Neutrophil (primary cell): ENCODE measurements around the gene ADCY1.

Experiments used
- H3K27ac ChIP-seq: fragments of 200-600 bp; sonication (generic); 2 replicates; pipeline ENCODE4 v1.5.1; 2016; ENCODE audit warnings: mild to moderate bottlenecking, moderate library complexity
- H3K27me3 ChIP-seq: fragments of 200-600 bp; sonication (generic); 2 replicates; pipeline ENCODE4 v1.6.0; 2016; ENCODE audit warnings: mild to moderate bottlenecking
- H3K36me3 ChIP-seq: fragments of 200-600 bp; sonication (generic); 2 replicates; pipeline ENCODE4 v1.5.1; 2017
- H3K4me1 ChIP-seq, 2 experiments: fragments of 200-600 bp in 1 of 2; sonication (generic) in 1 of 2; 1 replicate in 1 of 2; 2 replicates in 1 of 2; pipeline versions ENCODE4 v1.5.1 to v1.6.1; 2013 to 2016; ENCODE audit warnings: low read depth in 1 of 2, low read length in 1 of 2, mild to moderate bottlenecking in 1 of 2, moderate library complexity in 1 of 2; ENCODE audit not compliant: control insufficient read depth in 1 of 2, insufficient read depth in 1 of 2
- H3K4me3 ChIP-seq, 2 experiments: fragments of 200-600 bp in 1 of 2; sonication (generic) in 1 of 2; 1 replicate in 1 of 2; 2 replicates in 1 of 2; pipeline ENCODE4 v1.5.1; 2013 to 2016; ENCODE audit warnings: low read depth in 1 of 2, low read length in 1 of 2, mild to moderate bottlenecking in 1 of 2, moderate library complexity in 1 of 2
- H3K9me3 ChIP-seq: fragments of 200-600 bp; sonication (generic); 2 replicates; pipeline ENCODE4 v1.5.1; 2016
- TF ChIP-seq, protein P1 (sequence below): fragments of 200-600 bp; sonication (generic); IDR thresholded peaks from 2 replicates; pipeline ENCODE4 v1.5.1; 2016; ENCODE audit warnings: antibody characterized with exemption

ADCY1 gene

DNA sequence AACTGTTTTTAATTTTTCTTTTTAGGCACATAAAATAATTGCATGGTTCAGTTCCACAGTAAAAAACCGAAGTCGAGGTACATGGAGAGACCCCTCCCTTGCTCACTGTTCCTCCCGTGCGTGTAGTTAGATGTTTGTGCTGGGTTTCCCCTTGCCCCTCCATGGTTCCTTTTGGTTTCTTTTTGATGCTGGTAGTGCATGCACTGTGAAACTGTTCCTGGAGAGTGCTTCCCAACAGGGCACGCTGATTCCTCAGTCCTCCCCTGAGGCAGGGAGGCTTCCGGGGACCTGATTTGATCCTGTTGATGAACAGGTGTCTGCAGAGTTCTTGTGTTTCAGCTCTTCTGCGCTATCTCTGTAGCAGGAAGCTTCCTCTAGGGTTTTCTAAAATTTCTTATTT, 69.5 kb downstream of the ADCY1 start:
- H3K27ac ChIP-seq, result no peak overlapping the region

DNA sequence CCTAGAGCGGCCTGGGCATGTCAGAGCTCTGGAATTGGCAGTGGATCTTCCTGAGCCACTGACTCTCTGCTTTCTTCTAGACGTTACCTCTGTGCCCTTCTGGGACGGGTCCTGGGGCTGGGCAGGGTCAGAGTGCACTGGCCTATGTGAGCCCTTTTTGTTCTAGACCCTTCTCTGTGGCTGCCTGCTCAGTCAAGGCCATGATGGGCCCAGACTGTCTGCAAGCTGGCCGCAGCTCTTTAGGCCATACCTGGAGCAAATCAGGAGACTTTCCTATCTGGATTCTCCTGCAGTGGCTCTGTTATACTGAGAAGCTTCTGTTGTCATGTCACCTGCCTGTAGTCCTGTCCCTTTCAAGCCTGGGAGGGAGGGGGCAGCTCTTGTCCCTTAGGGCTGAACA, 70.1 kb downstream of the ADCY1 start:
- TF ChIP-seq, protein P1, sequence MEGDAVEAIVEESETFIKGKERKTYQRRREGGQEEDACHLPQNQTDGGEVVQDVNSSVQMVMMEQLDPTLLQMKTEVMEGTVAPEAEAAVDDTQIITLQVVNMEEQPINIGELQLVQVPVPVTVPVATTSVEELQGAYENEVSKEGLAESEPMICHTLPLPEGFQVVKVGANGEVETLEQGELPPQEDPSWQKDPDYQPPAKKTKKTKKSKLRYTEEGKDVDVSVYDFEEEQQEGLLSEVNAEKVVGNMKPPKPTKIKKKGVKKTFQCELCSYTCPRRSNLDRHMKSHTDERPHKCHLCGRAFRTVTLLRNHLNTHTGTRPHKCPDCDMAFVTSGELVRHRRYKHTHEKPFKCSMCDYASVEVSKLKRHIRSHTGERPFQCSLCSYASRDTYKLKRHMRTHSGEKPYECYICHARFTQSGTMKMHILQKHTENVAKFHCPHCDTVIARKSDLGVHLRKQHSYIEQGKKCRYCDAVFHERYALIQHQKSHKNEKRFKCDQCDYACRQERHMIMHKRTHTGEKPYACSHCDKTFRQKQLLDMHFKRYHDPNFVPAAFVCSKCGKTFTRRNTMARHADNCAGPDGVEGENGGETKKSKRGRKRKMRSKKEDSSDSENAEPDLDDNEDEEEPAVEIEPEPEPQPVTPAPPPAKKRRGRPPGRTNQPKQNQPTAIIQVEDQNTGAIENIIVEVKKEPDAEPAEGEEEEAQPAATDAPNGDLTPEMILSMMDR, result no peak
- H3K27me3 ChIP-seq, result no peaks in the 10 kb centered on the region
- H3K27ac ChIP-seq, result no peak overlapping the region
- H3K36me3 ChIP-seq, result no peaks in the 10 kb centered on the region
- no peaks in the 10 kb centered on the region for H3K4me1 ChIP-seq
- H3K9me3 ChIP-seq, result no peaks in the 10 kb centered on the region
- no peak overlapping the region for H3K4me3 ChIP-seq

More for the DNA sequence above, 69.5 kb downstream of the ADCY1 start:
- Histone ChIP-seq H3K4me3 (no peak overlapping the region), H3K4me1 (no peaks in the 10 kb centered on the region), H3K36me3 (no peaks in the 10 kb centered on the region), H3K27me3 (no peaks in the 10 kb centered on the region), H3K9me3 (no peaks in the 10 kb centered on the region)
- TF ChIP-seq, protein P1, result no peak

DNA sequence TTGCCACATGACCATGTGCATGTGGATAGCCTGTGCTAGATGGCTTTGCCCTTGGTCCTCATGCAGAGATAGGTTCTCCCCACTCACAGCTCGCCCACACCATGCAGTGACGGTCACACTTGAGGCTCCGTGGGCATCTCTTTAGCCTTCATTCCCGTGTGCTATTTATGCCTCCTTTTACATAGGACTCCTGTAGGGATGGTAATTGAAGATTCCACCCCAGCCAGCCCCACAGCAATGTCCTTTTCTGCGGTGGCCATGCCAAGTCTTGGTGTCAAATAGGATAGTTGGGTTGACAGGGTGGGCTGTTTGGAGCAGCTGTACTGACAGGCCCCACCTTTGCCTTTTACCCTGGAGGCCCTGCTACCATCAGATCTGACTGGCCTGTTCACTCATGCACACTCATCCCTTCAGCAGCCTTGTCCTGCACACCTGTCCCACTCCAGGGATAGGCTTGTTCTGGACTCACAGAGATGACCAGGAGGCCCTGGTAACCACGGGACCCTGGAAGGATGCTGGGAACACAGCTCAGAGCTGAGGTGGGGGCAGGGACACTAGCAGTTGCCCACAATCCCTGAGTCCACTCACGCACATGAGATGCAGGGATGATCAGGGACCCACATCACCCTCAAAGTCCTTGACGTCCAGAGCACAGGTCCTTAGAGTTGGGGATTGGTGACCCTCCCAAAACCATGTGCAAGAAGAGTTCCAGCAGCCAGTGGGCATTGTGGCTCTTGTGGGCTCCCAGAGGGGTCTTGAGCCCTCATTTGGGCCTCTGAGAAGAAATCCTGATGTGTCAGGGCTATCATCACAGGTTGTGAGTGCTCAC, 71.2 kb downstream of the ADCY1 start:
- Histone ChIP-seq H3K27ac (no peak overlapping the region), H3K4me3 (no peak overlapping the region), H3K36me3 (no peaks in the 10 kb centered on the region), H3K9me3 (no peaks in the 10 kb centered on the region), H3K4me1 (no peaks in the 10 kb centered on the region), H3K27me3 (no peaks in the 10 kb centered on the region)
- TF ChIP-seq, protein P1, result no peak

DNA sequence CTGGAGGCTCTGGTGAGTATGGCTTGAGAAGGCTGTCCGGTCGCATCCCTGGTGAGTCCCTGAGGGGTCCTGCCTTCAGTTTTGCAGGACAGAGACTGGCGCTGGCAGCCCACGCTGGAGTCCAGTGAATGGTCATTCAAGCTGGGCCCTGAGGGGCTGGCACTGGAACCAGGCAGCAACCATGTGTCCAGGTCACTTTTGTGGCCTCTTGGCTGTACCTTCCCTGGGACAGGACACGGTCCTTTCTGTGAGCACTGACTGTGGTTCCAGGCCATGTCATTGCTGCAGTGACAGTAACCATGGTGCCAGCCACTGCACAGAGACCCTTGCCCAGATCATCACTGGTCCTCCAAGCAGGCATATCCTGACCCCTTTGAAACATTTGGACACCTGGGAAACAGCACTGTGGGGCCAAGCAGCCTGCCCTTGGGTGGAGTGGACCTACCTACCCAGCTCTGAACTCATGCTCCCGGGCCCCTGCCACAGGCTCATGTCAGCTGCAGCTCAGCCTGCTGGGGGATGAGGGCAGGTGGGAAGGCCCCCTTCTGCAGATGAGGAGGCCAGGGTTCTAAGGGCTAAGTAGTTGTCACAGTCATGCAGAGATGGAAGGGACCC, 72.1 kb downstream of the ADCY1 start:
- TF ChIP-seq, protein P1, result no peak
- H3K4me3 ChIP-seq, result no peak overlapping the region
- no peaks in the 10 kb centered on the region for H3K27me3 ChIP-seq
- no peaks in the 10 kb centered on the region for H3K4me1 ChIP-seq
- no peaks in the 10 kb centered on the region for H3K36me3 ChIP-seq
- H3K27ac ChIP-seq, result no peak overlapping the region
- no peaks in the 10 kb centered on the region for H3K9me3 ChIP-seq

DNA sequence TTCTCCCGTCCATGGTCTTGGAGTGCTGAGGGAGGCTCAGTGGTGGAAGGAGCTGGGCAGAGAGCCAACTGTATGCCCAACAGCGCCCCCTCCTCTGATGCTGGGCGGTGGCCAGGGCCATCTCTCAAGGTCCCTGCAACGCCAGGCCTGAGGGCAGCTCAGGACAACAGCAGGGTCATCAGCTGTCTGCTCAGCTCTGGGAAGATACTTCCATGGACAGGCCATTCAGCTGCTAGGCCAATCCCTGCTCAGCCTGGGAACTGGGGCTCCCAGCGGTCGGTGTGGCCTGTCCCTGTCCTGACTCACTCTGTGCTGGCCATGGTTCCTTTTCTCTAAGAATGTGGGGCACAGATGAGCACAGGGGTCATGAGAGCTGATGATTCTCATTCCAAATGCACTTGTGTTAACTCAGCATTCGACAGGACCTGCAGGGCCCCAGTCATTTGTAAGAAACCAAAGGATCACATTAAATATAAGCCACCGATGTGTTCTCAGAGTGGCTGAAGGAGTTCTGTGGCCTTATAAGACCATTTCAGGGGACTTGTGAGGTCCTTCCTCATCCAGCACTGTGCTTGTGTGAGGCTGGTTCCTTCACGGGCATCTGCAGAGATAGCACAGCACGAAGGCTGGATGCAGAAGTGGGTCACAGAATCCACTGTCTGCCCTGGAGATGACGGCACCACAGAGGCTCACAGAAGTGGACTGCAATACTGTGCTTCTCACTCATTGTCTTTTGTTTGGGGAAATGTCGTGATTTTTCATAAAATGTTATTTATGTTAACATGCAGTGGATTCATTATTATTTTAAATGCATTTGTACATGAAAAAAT, 73.0 kb downstream of the ADCY1 start:
- H3K4me1 ChIP-seq, result no peaks in the 10 kb centered on the region
- TF ChIP-seq, protein P1, result no peak

More for the DNA sequence above, 73.0 kb downstream of the ADCY1 start:
- Histone ChIP-seq H3K27ac (no peak overlapping the region), H3K27me3 (no peaks in the 10 kb centered on the region), H3K36me3 (no peaks in the 10 kb centered on the region), H3K9me3 (no peaks in the 10 kb centered on the region), H3K4me3 (no peak overlapping the region)
